Measurements from ENCODE around the gene CACNA1I.

CACNA1I gene

GRCh38 chr22:39568278-39568981 lies 2.1 kb upstream of the CACNA1I start:
- no peaks in the 10 kb centered on the region for H3K4me1 Mint-ChIP-seq (ENCODE audit: low read depth)
- H3K27ac Mint-ChIP-seq: no peak overlapping the region
- H3K4me3 Mint-ChIP-seq: no peak overlapping the region
- no peaks in the 10 kb centered on the region for H3K36me3 Mint-ChIP-seq (ENCODE audit: low read depth)
- H3K9me3 Mint-ChIP-seq: peaks cover 12% of the 10 kb centered on the region
- intact Hi-C loops (cut with micrococcal nuclease): no loop called here
- H3K27me3 Mint-ChIP-seq: peaks cover 15% of the 10 kb centered on the region

- Mint-ChIP-seq H3K9me3 (peaks cover 12% of the 10 kb centered on the region), H3K27ac (no peak overlapping the region), H3K4me3 (no peak overlapping the region), H3K27me3 (peaks cover 15% of the 10 kb centered on the region), H3K4me1 (ENCODE audit: low read depth) (no peaks in the 10 kb centered on the region), H3K36me3 (ENCODE audit: low read depth) (no peaks in the 10 kb centered on the region)
- intact Hi-C loops (cut with micrococcal nuclease): no loop called here
Measured at GRCh38 chr22:39569066-39569465, 1.5 kb upstream of the CACNA1I start.

- H3K4me1 Mint-ChIP-seq (ENCODE audit: low read depth): no peaks in the 10 kb centered on the region
- H3K9me3 Mint-ChIP-seq: peaks cover 10% of the 10 kb centered on the region
- H3K27me3 Mint-ChIP-seq: peaks cover 15% of the 10 kb centered on the region
- no peak overlapping the region for H3K27ac Mint-ChIP-seq
- intact Hi-C loops (cut with micrococcal nuclease): no loop called here
- H3K36me3 Mint-ChIP-seq (ENCODE audit: low read depth): no peaks in the 10 kb centered on the region
- H3K4me3 Mint-ChIP-seq: no peak overlapping the region
Measured at GRCh38 chr22:39570226-39570625, 327 bp upstream of the CACNA1I start.

- Mint-ChIP-seq H3K36me3 (ENCODE audit: low read depth) (no peaks in the 10 kb centered on the region), H3K27me3 (peaks cover 14% of the 10 kb centered on the region), H3K27ac (no peak overlapping the region), H3K4me3 (no peak overlapping the region), H3K4me1 (ENCODE audit: low read depth) (no peaks in the 10 kb centered on the region), H3K9me3 (no peaks in the 10 kb centered on the region)
- intact Hi-C loops (cut with micrococcal nuclease): no loop called here
Measured at GRCh38 chr22:39571538-39571937, 985 bp downstream of the CACNA1I start.

GRCh38 chr22:39574779-39575551 lies 4.4 kb downstream of the CACNA1I start:
- no peak overlapping the region for H3K4me3 Mint-ChIP-seq
- no peaks in the 10 kb centered on the region for H3K36me3 Mint-ChIP-seq (ENCODE audit: low read depth)
- no peak overlapping the region for H3K27ac Mint-ChIP-seq
- H3K4me1 Mint-ChIP-seq (ENCODE audit: low read depth): no peaks in the 10 kb centered on the region
- H3K27me3 Mint-ChIP-seq: peaks cover 30% of the 10 kb centered on the region
- intact Hi-C loops (cut with micrococcal nuclease): no loop called here
- H3K9me3 Mint-ChIP-seq: no peaks in the 10 kb centered on the region

- no peak overlapping the region for H3K27ac Mint-ChIP-seq
- intact Hi-C loops (cut with micrococcal nuclease): no loop called here
- no peaks in the 10 kb centered on the region for H3K9me3 Mint-ChIP-seq
- H3K36me3 Mint-ChIP-seq (ENCODE audit: low read depth): no peaks in the 10 kb centered on the region
- H3K4me1 Mint-ChIP-seq (ENCODE audit: low read depth): no peaks in the 10 kb centered on the region
- H3K4me3 Mint-ChIP-seq: no peak overlapping the region
- H3K27me3 Mint-ChIP-seq: peaks cover 33% of the 10 kb centered on the region
Measured at GRCh38 chr22:39575552-39575825, 4.9 kb downstream of the CACNA1I start.

- no peak overlapping the region for H3K4me3 Mint-ChIP-seq
Measured at GRCh38 chr22:39576027-39576426, 5.5 kb downstream of the CACNA1I start.

GRCh38 chr22:39577366-39577765 lies 6.8 kb downstream of the CACNA1I start:
- intact Hi-C loops (cut with micrococcal nuclease): no loop called here
- no peak overlapping the region for H3K4me3 Mint-ChIP-seq
- no peaks in the 10 kb centered on the region for H3K9me3 Mint-ChIP-seq
- H3K27me3 Mint-ChIP-seq: peaks cover 37% of the 10 kb centered on the region
- no peaks in the 10 kb centered on the region for H3K36me3 Mint-ChIP-seq (ENCODE audit: low read depth)
- no peak overlapping the region for H3K27ac Mint-ChIP-seq
- H3K4me1 Mint-ChIP-seq (ENCODE audit: low read depth): no peaks in the 10 kb centered on the region

More at GRCh38 chr22:39576027-39576426, 5.5 kb downstream of the CACNA1I start:
- Mint-ChIP-seq H3K27me3 (peaks cover 33% of the 10 kb centered on the region), H3K27ac (no peak overlapping the region), H3K9me3 (no peaks in the 10 kb centered on the region), H3K4me1 (ENCODE audit: low read depth) (no peaks in the 10 kb centered on the region), H3K36me3 (ENCODE audit: low read depth) (no peaks in the 10 kb centered on the region)
- intact Hi-C loops (cut with micrococcal nuclease): no loop called here

- no peak overlapping the region for H3K4me3 Mint-ChIP-seq
- intact Hi-C loops (cut with micrococcal nuclease): no loop called here
- H3K27me3 Mint-ChIP-seq: peaks cover 39% of the 10 kb centered on the region
- no peak overlapping the region for H3K27ac Mint-ChIP-seq
- no peaks in the 10 kb centered on the region for H3K36me3 Mint-ChIP-seq (ENCODE audit: low read depth)
- H3K9me3 Mint-ChIP-seq: peaks cover 4% of the 10 kb centered on the region
- no peaks in the 10 kb centered on the region for H3K4me1 Mint-ChIP-seq (ENCODE audit: low read depth)
Measured at GRCh38 chr22:39577900-39578299, 7.3 kb downstream of the CACNA1I start.

- H3K9me3 Mint-ChIP-seq: peaks cover 10% of the 10 kb centered on the region
- H3K27me3 Mint-ChIP-seq: peaks cover 47% of the 10 kb centered on the region
- H3K4me1 Mint-ChIP-seq (ENCODE audit: low read depth): no peaks in the 10 kb centered on the region
- intact Hi-C loops (cut with micrococcal nuclease): no loop called here
- H3K36me3 Mint-ChIP-seq (ENCODE audit: low read depth): no peaks in the 10 kb centered on the region
- no peak overlapping the region for H3K4me3 Mint-ChIP-seq
- H3K27ac Mint-ChIP-seq: no peak overlapping the region
Measured at GRCh38 chr22:39580006-39580441, 9.5 kb downstream of the CACNA1I start.

GRCh38 chr22:39580795-39581194 lies 10.2 kb downstream of the CACNA1I start:
- Mint-ChIP-seq H3K9me3 (peaks cover 10% of the 10 kb centered on the region), H3K4me3 (no peak overlapping the region), H3K36me3 (ENCODE audit: low read depth) (no peaks in the 10 kb centered on the region), H3K4me1 (ENCODE audit: low read depth) (no peaks in the 10 kb centered on the region), H3K27me3 (peaks cover 47% of the 10 kb centered on the region), H3K27ac (no peak overlapping the region)
- intact Hi-C loops (cut with micrococcal nuclease): no loop called here

GRCh38 chr22:39581303-39581702 lies 10.8 kb downstream of the CACNA1I start:
- Mint-ChIP-seq H3K4me1 (ENCODE audit: low read depth) (no peaks in the 10 kb centered on the region), H3K27me3 (peaks cover 47% of the 10 kb centered on the region), H3K36me3 (ENCODE audit: low read depth) (no peaks in the 10 kb centered on the region), H3K9me3 (peaks cover 10% of the 10 kb centered on the region), H3K4me3 (no peak overlapping the region), H3K27ac (no peak overlapping the region)
- intact Hi-C loops (cut with micrococcal nuclease): no loop called here

- intact Hi-C loops (cut with micrococcal nuclease): no loop called here
- H3K9me3 Mint-ChIP-seq: peaks cover 10% of the 10 kb centered on the region
- H3K27ac Mint-ChIP-seq: no peak overlapping the region
- H3K27me3 Mint-ChIP-seq: peaks cover 39% of the 10 kb centered on the region
- no peak overlapping the region for H3K4me3 Mint-ChIP-seq
- H3K4me1 Mint-ChIP-seq (ENCODE audit: low read depth): no peaks in the 10 kb centered on the region
- no peaks in the 10 kb centered on the region for H3K36me3 Mint-ChIP-seq (ENCODE audit: low read depth)
Measured at GRCh38 chr22:39583066-39583667, 12.6 kb downstream of the CACNA1I start.

GRCh38 chr22:39589875-39590274 lies 19.3 kb downstream of the CACNA1I start:
- no peak overlapping the region for H3K27ac Mint-ChIP-seq
- no peaks in the 10 kb centered on the region for H3K9me3 Mint-ChIP-seq
- intact Hi-C loops (cut with micrococcal nuclease): no loop called here
- no peaks in the 10 kb centered on the region for H3K4me1 Mint-ChIP-seq (ENCODE audit: low read depth)
- peaks cover 21% of the 10 kb centered on the region for H3K27me3 Mint-ChIP-seq
- no peak overlapping the region for H3K4me3 Mint-ChIP-seq
- no peaks in the 10 kb centered on the region for H3K36me3 Mint-ChIP-seq (ENCODE audit: low read depth)

All from dendritic cell treated with granulocyte-macrophage colony-stimulating factor and Interleukin-4, amounts not matched to agents 40 ng/mL and 50 ng/mL, for 4 days (primary cell).